Endodermal cell (in vitro differentiated cells): ENCODE data around the gene GRID1. TPM values are rescaled to one million over a fixed set of nuclear protein-coding genes. Genes with fewer than 3 reads are reported as not detected.

Experiments used
- DNase-seq: peaks from one replicate; pipeline ENCODE4 v3.0.0-alpha.2; 2017
- H3K27ac ChIP-seq: 2 replicates; pipeline ENCODE4 v1.5.1; 2013; ENCODE audit warnings: mild to moderate bottlenecking, low read depth, low read length, moderate library complexity
- H3K27me3 ChIP-seq: 2 replicates; pipeline ENCODE4 v1.6.1; 2013; ENCODE audit warnings: mild to moderate bottlenecking, low read length, moderate library complexity; ENCODE audit not compliant: insufficient read depth, control insufficient read depth, poor library complexity, severe bottlenecking
- H3K36me3 ChIP-seq: 2 replicates; pipeline ENCODE4 v1.7.0; 2013; ENCODE audit warnings: mild to moderate bottlenecking, low read length, moderate library complexity; ENCODE audit not compliant: control insufficient read depth, insufficient read depth
- H3K4me1 ChIP-seq: one replicate; pipeline ENCODE4 v1.7.0; 2013; ENCODE audit warnings: low read length; ENCODE audit not compliant: control insufficient read depth, insufficient read depth
- H3K4me3 ChIP-seq: 2 replicates; pipeline ENCODE4 v1.5.1; 2013; ENCODE audit warnings: mild to moderate bottlenecking, low read length, moderate library complexity
- H3K9ac ChIP-seq: 2 replicates; pipeline ENCODE4 v1.6.1; 2013; ENCODE audit warnings: mild to moderate bottlenecking, low read length, moderate library complexity; ENCODE audit not compliant: poor library complexity, severe bottlenecking; ENCODE audit errors: extremely low read depth
- H3K9me3 ChIP-seq: 2 replicates; pipeline ENCODE4 v1.6.1; 2013; ENCODE audit warnings: mild to moderate bottlenecking, low read length, moderate library complexity; ENCODE audit not compliant: control insufficient read depth
- H3K27ac Mint-ChIP-seq: 2 replicates; pipeline ENCODE4 v1.8.0; 2020; ENCODE audit warnings: mixed read lengths
- H3K27me3 Mint-ChIP-seq: 2 replicates; pipeline ENCODE4 v1.8.0; 2021; ENCODE audit warnings: mild to moderate bottlenecking, mixed read lengths; ENCODE audit not compliant: insufficient read depth
- H3K36me3 Mint-ChIP-seq: 2 replicates; pipeline ENCODE4 v1.8.0; 2020; ENCODE audit warnings: low read depth, mixed read lengths
- H3K4me1 Mint-ChIP-seq: 2 replicates; pipeline ENCODE4 v1.8.0; 2020; ENCODE audit warnings: mixed read lengths
- H3K4me3 Mint-ChIP-seq: 2 replicates; pipeline ENCODE4 v1.8.0; 2020; ENCODE audit warnings: mild to moderate bottlenecking, moderate library complexity, mixed read lengths
- H3K9me3 Mint-ChIP-seq: 2 replicates; pipeline ENCODE4 v1.8.0; 2020; ENCODE audit warnings: mild to moderate bottlenecking, mixed read lengths
- WGBS, 2 experiments: methylation state at CpG; one replicate each; pipeline versions ENCODE4 v1.1.5 to v1.1.7; 2013; ENCODE audit warnings: missing lambda C conversion rate in 2 of 2, mixed read lengths in 1 of 2; ENCODE audit not compliant: insufficient coverage in 1 of 2, insufficient read length in 1 of 2; 5-methylcytosine and 5-hydroxymethylcytosine counted together
- total RNA-seq, 2 donors: library from RNA; stranded (reverse); fragmentation: NEBNext Ultra II Directional in 1 of 2; extraction: Animal tissue kit (Norgen Biotek cat#: 25700) in 1 of 2; gene quantifications; 2 replicates in 1 of 2; 3 replicates in 1 of 2; pipeline ENCODE4 v1.2.1, GENCODE V29; 2021
- TF ChIP-seq, protein P1 (sequence below): fragments of 200-600 bp; sonication (generic); conservative IDR thresholded peaks from 2 replicates; pipeline ENCODE4 v1.5.0; 2021; ENCODE audit warnings: antibody characterized with exemption, mild to moderate bottlenecking

Gene GRID1
- total RNA-seq, 2 donors from 2014 or later, result 0.13 to 0.53 TPM

DNA sequence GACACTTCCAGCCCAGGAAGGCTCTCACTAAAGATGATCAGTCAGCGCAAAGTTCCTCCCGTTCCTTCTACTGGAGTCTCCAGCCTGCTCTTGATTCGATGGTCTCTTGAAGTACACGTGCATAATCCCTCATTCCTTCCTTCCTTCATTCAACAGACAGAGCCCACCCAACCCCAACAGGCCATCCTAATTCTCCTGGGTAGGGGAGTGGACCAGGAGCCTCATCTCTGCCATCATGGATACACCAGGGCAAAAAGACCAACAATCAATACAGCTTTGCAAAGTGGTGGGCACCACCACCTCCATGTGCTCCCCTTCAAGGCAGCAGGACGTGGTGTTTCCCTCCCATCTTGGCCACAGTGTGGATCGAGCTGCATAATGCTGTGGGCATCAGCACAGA lies 446.3 kb downstream of the GRID1 start:
- Mint-ChIP-seq H3K36me3 (no peaks in the 10 kb centered on the region), H3K4me3 (no peak overlapping the region), H3K27me3 (no peaks in the 10 kb centered on the region), H3K27ac (peak overlapping the region; percentile 29), H3K9me3 (no peaks in the 10 kb centered on the region), H3K4me1 (peaks cover 23% of the 10 kb centered on the region)
- Histone ChIP-seq H3K36me3 (no peaks in the 10 kb centered on the region), H3K4me3 (no peak overlapping the region), H3K27me3 (no peaks in the 10 kb centered on the region), H3K4me1 (peaks cover 18% of the 10 kb centered on the region), H3K9me3 (no peaks in the 10 kb centered on the region), H3K9ac (no peak overlapping the region), H3K27ac (no peak overlapping the region)
- no peak for DNase-seq
- WGBS, 2 experiments, result 93 to 94% methylated on average over 3 to 6 of the region's 6 CpGs
- TF ChIP-seq, protein P1, sequence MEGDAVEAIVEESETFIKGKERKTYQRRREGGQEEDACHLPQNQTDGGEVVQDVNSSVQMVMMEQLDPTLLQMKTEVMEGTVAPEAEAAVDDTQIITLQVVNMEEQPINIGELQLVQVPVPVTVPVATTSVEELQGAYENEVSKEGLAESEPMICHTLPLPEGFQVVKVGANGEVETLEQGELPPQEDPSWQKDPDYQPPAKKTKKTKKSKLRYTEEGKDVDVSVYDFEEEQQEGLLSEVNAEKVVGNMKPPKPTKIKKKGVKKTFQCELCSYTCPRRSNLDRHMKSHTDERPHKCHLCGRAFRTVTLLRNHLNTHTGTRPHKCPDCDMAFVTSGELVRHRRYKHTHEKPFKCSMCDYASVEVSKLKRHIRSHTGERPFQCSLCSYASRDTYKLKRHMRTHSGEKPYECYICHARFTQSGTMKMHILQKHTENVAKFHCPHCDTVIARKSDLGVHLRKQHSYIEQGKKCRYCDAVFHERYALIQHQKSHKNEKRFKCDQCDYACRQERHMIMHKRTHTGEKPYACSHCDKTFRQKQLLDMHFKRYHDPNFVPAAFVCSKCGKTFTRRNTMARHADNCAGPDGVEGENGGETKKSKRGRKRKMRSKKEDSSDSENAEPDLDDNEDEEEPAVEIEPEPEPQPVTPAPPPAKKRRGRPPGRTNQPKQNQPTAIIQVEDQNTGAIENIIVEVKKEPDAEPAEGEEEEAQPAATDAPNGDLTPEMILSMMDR, result no peak

DNA sequence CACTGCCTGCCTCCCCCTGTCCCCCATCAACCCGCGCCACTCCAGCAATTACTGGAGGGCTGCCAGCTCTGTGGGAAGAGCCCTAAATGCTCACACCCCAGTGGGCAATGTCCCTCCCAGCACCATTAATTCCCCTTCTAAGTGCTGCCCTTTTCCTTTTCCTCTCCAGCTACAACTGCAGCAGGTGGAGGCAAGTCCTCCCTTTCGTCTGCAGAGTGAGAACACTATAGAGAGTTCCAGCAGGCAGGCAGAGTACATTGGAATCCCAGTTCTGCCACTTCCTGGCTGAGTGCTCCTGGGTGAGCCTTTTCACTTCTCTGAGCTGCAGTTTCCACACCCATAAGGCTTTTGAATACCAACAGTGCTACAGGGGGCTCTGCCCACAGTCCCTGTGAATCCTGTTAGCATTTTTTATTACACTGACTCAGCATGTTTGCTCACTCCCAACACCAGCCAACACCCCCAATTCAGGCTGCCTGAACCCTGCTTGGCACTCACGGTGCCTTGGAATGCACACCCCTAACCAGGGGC lies 447.0 kb downstream of the GRID1 start:
- 60 to 81% methylated on average over 1 to 4 of the region's 4 CpGs for WGBS, 2 experiments
- Histone ChIP-seq H3K36me3 (no peaks in the 10 kb centered on the region), H3K27ac (no peak overlapping the region), H3K27me3 (no peaks in the 10 kb centered on the region), H3K9me3 (no peaks in the 10 kb centered on the region), H3K9ac (no peak overlapping the region), H3K4me3 (no peak overlapping the region), H3K4me1 (peaks cover 18% of the 10 kb centered on the region)
- H3K4me1 Mint-ChIP-seq, result peaks cover 23% of the 10 kb centered on the region
- H3K27me3 Mint-ChIP-seq, result no peaks in the 10 kb centered on the region
- peak; percentile 67 for DNase-seq
- TF ChIP-seq, protein P1, result no peak
- H3K27ac Mint-ChIP-seq, result no peak overlapping the region
- no peaks in the 10 kb centered on the region for H3K36me3 Mint-ChIP-seq
- H3K9me3 Mint-ChIP-seq, result no peaks in the 10 kb centered on the region
- no peak overlapping the region for H3K4me3 Mint-ChIP-seq

DNA sequence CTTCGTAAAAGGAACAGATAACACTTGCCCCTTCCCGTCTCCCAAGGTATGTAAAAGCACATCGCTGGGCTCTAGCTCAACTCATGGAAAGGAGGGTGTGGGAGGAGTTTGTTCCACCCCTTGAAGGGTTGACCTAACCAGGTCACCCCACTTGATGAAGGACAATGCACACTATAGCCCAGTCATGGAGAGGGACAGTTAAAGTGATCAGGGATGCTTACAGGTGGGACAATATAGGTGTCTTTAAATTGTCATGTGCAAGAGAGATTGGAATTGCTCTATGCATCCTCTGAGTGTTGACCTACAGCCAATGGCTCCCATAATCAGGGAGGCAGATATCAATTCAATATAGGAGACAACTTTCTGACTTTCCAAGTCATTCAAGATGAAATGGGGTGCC lies 448.2 kb downstream of the GRID1 start:
- Histone ChIP-seq H3K36me3 (no peaks in the 10 kb centered on the region), H3K9ac (no peak overlapping the region), H3K27me3 (no peaks in the 10 kb centered on the region), H3K27ac (no peak overlapping the region), H3K4me3 (no peak overlapping the region), H3K9me3 (no peaks in the 10 kb centered on the region), H3K4me1 (peaks cover 18% of the 10 kb centered on the region)
- Mint-ChIP-seq H3K27me3 (no peaks in the 10 kb centered on the region), H3K4me3 (no peak overlapping the region), H3K4me1 (peaks cover 23% of the 10 kb centered on the region), H3K9me3 (no peaks in the 10 kb centered on the region), H3K36me3 (no peaks in the 10 kb centered on the region), H3K27ac (no peak overlapping the region)
- WGBS, 2 experiments, result 90 to 98% methylated on average over 3 of the region's 3 CpGs
- TF ChIP-seq, protein P1, result no peak
- DNase-seq, result no peak
